NCI-H1436 (cell line): ENCODE results near the gene SBF2.

Experiments used
- DNase-seq: peaks from one replicate; lab custom pipeline; 2025; lab: John Stamatoyannopoulos, UW

The SBF2 gene

DNA sequence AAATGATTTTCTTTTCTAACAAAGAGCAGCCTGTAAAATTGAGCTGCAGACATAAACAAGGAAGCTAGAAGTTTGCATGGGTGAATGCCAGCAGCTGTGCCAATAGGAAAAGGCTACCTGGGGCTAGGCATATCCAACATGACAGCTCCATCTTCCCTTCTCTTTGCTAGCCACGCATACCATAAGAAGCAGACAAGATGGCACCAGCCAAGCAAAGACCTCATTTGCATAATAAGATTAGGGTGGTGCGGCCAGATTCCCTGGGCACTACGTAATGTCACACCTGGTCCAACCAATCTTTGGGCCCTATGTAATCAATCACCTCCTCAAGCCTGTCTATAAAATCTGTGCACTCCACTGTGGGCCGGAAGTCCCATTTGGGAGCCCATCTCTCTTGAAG lies 521.8 kb downstream of the SBF2 start:
- DNase-seq: no peak

DNA sequence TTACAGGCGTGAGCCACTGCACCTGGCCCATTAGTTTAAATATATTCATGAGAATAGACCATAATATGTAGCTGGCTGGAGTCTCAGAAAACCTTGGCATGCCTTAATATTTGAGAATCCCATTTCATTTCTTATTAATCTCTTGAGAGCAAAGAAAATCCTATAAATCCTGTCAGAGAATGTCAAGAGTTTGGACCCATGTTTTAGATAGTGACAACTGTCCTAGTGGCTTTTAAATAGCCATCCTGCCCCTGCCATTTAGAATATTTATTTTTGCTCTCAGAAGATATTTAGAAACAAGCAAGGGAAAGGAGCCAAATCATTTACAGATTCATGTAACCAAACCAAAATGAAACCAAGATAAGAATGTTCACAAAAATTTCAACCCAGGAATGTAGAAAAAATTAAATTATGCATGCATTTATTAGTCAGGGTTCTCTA lies 522.9 kb downstream of the SBF2 start:
- no peak for DNase-seq

DNA sequence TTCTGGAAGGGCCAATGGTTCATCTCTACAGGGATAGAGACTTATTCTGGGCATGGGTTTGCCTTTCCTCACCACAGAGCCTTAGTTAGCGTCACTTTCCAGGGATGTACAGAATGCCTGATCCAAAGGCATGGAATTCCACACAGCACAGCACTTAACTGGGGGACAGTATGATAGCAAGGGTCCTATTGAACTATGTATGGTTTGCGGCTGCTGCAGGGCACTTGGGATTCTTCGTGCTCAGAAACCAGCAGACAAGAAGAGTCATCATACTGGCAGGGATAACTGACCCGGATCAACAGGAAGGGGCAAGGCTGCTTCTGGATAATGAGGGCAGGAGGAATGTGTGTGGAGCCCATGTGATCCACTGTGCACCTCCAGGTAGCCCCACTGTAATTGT lies 524.4 kb downstream of the SBF2 start:
- no peak for DNase-seq

DNA sequence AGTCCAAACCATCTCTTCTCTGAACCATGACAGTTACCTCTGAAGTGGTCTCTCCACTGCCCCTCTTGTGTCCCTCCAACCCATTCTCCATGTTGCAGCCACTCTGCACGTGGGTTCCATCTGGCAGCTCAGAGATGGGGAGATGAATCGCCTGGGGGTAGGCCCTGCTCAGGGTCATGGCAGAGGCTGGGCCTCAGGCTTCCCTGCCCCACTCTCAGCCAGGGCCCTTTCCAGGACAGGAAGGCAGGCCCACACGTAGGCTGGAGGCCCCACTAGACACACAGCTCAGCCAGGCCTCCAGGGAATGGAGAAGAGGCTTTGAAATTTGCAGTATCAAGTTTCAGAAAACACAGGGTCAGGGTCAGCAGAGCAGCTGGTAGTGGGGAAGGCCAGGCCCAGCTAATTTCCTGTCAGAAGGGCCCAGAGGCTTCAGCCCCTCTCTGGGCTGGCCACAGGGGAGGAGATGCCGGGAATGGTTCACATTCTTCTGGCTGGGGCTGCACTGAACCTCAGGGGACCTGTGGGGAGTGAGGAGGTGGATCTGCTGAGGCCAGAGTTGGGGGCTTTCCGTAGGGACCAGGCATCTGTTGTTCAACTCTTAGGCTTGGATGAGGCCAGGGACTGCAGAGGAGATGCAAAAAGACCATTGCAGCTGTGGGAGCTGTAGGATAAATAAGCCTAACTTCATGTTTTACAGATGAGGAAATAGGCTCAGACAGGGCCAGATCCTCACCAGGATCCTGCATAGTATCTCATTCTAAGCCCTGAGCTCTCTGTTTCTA lies 528.5 kb downstream of the SBF2 start:
- peak; percentile 3 for DNase-seq

DNA sequence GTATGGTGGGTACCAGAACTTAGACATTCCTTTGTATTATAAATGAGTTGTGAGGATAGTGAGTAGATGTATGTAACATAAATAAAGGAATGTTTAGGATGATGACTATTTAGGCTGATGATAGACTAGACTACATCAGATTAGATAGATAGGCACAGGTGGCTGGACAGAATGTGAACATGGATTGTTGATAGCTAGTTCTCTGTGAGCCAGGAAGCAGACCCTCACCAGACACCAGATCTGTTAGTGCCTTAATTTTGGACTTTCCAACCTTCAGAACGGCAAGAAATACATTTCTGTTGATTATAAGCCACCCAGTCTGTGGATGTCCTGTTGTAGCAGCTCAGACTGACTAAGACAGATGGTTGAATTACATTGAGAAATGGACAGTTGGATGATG lies 530.7 kb downstream of the SBF2 start:
- DNase-seq: no peak

DNA sequence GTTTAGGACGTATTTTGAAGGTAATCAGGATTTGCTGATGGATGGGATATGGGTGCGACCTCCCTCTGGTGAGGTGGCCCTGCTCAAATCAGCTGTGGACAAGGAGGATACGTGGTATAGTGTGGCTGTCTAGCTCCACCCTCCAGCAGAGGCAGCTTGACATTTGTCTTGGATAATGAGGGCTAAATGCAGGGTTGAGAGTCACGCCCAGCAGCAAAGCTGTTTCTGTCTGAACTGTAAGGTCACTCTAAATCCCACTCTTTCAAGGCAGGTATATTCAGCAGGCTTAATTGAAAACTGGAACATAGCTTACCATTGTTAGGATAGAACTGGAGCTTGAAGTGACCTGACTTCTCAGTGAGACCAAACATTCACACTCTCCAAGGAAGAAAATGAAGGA lies 531.5 kb downstream of the SBF2 start:
- no peak for DNase-seq

DNA sequence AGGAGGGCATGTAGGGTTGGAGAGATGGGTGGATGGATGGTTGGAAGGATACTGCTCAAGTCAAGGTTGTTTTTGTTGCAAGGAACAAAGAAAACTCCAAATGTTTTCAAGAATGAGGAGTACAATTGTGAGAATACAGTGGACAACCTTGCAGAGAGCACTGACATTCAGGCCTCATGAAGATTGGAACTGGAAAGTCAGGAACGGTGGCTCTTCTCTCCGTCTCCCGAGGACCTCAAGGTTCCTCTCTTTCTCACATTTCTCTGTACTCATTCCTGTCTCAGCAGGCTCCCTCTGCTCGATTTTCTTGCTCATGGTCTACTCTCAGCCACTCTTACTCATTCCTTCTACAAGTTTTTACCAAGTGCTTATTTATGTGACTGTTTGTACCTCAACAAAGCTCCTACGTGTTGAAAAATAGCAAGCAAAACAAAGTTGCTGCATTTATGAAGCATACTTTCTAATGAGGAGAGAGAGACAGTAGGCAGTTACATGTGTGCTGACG lies 532.5 kb downstream of the SBF2 start:
- DNase-seq: no peak

DNA sequence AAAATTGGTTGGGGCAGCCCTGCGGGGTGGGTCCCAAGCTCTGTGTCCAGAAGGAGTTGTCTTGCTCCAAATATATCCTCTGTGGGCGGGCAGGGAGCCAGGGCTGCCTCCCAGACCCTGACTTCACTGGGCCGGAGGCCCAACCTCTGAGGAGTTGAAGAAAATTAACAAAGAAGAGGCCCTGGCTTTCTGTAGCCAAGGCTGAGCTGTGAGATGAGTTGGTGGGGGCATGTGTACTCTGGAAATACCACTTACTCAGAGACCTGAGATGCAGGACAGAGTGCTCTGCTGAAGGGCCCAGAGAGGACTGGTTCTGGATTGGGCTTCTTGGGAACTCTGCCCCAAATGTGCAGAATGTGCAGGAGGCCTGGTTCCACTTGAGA lies 533.8 kb downstream of the SBF2 start:
- no peak for DNase-seq

DNA sequence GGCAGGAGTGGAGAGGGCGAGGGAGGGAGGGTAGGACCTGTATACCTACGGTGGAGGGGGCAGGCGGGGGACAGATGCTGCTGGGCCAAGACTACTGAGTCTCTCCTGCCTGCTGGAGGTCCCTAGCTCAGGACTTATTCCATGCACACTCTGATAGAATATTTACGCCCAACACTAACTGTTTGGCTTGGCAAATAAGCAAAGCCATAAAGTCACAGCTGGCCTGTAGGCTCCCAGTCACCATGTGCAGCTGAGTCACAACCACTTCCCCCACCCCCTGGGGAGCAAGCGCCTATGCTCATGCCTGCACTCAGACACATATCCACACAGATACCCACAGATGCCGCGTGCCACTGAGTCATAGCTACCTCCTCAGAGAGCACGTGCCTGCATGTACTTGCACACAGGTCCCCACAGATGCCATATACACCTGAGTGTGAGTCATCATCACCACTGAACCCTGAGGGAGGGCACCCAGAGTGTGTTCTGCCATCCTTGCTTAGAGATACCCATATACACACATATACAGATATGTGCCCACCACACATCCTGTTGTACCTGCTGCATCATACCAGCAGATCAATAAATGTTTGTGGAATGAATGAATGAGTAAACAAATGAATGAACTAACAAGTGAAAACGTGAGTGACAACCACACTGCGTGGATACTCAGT lies 534.4 kb downstream of the SBF2 start:
- peak; percentile 31 for DNase-seq

DNA sequence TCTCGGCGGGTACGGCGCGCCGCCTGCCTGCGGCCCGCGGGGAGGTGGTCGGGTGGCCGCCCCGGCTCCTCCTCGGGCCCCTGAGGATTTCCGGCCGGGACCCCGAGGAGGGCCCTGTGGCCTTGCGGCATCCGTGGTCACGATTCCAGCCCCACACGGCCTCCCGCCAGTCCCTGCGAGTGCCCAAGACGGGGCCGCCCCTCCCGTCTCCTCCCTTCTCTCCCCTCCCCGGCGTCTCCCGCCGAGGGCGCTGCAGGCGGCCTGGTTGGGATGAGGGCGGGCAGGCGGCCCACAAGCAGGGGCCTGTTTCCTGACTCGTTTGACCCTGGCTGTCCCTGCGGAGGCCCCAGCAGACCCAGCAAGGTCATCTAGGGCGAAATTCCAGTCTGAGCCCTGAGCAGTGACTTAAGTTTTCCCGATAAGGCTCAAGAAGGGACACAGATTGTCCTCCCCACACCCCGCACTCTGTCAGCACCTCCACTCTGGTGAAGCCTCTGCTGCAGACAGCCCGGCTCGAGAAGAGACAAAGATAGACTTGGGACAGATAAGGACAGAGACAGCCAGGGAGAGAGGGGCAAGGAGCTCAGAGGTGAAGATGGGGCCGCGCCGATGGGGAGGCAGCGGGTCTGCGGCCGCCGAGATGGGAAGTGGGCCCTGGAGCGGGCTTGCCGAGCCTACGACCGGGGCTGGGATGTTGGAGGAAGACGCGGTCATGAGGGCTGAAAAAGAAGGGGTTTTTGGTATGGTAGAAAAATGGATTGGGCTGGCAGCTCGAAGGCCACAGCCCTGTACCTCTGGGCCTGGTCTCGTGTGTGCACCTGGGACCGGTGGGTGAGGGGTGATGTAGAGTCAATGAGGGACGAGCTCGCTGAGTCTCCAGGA lies 535.1 kb downstream of the SBF2 start:
- DNase-seq: peak; percentile 47

DNA sequence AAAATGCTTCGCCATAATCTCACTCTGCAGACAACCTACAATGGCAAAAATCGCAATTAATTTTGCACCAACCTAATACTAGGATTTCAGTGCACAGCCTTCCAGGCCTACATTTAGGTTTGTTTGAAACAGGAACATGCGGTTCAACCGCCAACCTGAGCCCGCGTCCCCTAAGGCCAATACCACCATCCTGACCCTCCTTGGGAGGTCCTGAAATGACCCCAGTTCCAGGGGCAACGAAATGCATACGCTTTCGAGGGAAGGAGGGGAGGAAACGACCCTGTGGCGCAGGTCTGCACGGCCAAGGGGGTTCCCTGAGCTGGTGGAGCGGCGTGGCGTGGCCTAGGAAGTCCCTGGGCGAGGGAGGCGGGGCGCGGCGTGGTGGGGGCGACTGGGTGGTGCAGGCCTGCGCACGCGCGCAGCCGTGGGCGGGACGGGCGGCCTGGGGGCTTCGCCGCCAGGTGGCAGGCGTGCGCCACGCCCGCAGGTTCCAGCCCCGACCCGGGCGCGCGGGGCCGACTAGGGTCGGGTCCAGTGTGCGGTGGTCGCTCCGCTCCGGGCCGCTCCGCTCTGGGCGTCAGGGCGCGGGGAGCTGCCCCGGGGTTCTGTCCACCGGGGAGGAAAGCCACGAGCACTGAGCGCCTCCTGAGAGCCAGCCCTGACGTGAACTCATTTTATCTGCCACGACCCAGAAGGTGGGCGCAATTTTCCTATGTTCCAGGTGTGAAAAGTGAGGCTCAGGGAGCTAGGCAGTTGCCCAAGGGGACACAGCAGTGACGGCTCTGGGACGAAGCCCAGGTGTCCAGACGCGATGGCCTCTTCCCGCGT lies 536.0 kb downstream of the SBF2 start:
- DNase-seq: peak; percentile 81

DNA sequence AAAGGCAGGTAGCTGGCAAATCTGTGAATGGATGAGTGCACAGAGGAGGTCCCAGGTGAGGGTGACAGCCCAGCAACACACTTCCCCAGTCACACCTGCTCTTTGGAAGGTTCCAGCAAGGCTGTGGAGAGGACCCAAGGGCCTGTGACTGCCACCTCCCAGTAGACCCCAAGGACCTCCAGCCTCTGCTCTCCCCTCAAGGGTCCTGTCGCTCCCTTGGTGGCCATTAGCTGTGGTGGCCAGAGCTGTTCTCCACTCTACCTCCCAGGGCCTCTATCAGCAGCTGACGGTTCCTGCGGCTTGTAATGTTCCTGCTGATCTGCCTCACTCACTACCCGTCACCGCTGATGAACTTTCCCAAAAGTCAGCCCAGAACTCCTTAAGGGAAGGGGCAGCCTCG lies 537.1 kb downstream of the SBF2 start:
- no peak for DNase-seq

DNA sequence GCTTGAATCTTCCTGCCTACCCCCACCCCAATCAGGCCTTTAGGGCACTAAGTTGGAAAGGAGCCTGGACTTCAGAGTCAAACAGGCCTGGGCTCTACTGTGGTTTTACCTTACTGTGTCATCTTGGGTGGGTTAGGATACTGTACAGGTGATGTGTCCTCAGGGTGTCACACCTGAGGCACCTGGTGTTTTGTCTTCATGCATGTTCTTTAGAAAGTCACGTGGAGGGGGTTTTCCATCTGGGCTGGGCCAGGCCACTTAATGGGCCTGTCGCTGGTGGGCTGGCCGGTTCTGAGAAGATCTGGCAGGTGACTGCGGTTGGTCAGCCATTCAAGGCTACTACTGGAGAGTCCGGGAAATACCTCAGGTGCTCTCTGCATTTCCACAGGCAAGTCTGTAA lies 537.6 kb downstream of the SBF2 start:
- DNase-seq: no peak

DNA sequence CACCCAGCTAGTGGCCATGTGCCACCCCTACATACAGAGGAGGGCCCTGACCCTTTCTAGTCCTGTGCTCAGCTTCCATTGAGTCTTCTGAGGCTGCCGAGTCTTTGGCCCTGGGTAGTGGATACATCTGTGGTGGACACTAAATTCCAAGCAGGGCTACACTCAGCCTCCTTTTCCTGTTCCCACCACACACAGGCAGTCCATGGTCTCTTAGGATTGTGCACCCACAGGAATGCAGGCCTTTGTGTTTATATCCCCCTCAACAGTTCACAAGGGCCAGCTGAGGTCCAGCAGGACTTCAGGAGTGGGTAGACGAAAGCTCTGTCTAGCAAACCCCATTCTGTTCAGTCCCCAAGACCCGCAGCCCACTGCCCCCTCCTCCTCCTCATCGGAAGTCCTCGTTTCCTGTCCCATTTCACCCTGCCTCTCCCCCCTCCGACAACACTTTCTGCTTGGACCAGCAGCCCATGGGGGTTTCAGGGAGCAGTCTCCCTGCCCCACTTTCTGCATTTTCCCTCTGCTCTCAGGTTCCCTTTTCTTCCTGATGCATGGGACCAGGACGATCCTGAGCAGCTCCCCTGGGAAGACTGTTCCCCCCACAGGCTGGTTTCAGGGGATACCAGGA lies 538.3 kb downstream of the SBF2 start:
- no peak for DNase-seq

DNA sequence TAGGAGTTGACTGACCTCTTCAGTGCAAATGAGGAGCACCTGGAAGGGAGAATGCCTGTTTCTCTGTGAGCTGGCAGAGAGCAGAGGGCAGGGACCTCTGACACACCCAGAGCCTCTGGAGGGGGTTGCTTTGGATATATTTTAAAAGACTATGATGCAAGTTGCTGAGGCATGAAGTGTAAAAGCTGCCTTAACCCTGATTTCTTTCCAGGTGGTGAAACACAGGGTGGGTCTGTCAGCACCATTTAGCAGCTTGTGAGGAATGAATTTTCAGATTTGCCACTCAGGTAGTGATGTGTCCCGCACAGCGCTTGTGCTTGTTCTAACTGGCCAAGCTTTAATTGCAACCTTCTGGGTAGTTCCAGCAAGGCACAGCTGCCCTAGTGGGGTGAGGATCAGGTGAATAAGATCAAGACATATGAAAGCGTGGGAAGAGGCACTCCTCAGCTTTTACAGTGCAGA lies 540.0 kb downstream of the SBF2 start:
- DNase-seq: no peak

DNA sequence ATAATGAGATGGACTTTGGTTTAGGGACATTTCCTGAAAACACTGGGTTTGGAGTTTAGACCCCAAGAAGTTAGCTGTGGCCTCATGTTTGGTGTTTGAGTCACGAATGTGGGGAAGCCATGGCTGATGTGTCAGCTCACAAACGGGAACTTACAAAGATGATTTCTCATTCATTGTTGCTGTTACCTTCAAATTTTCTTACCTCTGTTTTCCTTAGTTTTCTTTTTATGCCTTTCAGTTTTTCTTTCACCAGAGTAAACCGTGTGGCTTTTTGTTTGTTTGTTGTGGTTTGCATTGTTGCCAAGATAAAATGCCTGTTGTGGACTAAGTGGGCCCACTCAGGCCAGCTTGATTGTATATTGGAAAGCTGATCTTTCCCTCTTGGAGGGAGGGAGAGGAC lies 541.0 kb downstream of the SBF2 start:
- DNase-seq: no peak

DNA sequence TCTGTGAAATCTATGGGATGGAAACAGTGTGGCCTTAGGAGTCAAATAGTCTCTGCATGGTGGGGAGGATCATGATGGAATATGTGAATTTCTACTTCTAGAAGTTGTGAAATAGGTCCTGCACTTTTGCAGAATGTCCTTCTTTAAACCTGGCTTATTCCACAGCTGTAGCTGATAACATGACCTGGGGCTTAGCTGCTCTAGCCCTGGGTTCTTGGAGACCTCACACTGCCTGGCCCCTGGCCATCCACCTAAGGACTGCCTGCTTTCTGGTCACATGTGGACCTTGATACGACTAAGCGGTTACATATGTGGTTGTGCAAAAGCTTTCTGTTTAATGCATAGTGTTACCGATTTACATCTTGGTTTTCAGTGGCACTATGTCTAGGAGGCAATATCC lies 541.9 kb downstream of the SBF2 start:
- DNase-seq: no peak

DNA sequence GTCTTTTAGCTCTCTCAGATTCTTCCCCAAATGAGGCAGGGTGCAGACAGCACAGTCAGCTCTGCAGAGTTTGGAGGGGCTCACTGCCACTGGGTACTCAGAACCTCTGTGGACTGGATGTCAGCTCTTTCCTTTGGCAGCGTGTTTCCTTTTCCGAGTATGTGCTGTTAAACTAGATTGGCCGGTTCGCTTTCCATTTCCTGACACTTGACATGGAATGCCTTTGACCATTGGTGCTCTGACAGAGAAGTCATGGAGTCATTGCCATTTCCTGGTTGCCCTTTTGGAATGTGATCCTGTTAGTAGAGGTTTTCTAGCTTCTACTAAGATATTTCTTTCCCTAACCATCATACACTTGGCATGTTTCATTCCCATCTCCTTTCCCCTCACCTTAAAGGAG lies 543.5 kb downstream of the SBF2 start:
- no peak for DNase-seq

DNA sequence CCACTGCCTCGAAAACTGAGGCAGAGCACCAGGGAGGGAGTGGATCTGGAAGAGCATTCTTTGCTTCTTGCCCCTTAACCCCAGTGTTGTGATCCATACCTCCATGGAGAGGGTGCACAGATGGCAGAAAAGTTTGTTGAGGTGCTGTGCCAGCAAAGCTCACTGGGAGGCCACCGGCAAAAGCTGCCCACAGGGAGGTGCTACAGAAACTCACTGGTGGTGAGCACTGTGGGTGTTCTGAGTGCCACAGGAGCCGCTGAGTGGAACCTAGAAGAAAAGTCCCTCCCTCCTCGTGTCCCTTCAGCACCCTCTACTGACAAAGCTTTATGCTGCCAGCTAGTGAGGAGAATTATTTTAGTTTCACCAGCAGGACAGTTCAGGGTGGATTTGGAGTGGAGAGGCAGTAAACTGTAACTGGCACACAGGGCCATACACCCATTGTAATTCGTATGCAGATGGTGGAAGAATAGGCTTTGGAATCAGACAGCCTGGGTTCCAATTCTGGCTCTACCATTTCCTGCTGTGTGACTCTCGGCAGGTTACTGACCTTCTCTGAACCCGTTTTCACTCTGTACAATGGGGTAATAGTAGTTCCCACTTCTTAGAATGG lies 545.6 kb downstream of the SBF2 start:
- peak; percentile 37 for DNase-seq

DNA sequence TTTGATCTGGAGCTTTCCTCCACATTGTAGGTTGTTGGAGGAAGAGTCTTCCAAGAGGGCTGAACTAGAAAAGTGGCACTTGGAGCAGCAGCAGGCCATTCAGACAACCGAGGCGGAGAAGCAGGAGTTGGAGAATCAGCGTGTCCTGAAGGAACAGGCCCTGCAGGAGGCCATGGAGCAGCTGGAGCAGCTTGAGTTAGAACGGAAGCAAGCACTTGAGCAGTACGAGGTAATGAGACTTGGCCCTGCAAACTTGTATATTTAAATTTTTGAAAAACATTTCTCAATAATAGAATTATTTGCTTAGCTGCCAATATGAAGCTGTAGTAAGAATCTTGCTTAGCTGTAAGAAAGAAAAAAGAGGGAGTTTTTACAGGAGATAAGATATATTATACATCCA lies 546.2 kb downstream of the SBF2 start:
- no peak for DNase-seq

DNA sequence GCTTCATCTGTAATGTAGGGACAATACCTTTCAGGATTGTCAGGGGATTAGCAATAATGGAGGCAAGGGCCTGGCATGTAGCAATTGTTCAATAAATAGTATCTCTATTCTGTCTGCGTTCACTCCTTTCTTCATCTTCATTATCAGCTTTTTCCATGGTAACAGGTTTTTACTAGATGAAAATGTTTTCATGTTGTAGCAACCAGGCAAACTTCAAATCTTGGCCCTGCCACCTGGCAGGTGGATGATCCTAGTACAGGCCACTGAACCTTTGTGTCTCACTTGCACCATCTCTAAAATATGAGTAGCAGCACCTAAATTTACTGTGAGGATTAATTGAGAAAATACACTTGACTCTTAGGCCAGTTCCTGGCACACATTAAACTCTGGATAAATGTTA lies 546.8 kb downstream of the SBF2 start:
- no peak for DNase-seq
